Omental fat pad (tissue), 4 donors: ENCODE results near the gene ZNF638. TPM values are rescaled to one million over a fixed set of nuclear protein-coding genes. Genes with fewer than 3 reads are reported as not detected.

Experiments used
- ATAC-seq: fragments of 150-250 bp; one replicate; pipeline ENCODE4 v1.9.1; 2016; ENCODE audit warnings: mild to moderate bottlenecking, moderate library complexity; ENCODE audit not compliant: low FRiP score
- DNase-seq: peaks from one replicate; pipeline ENCODE4 v3.0.0-alpha.2; 2019; ENCODE audit warnings: low spot score
- total RNA-seq, 4 donors: library from RNA; depleted of rRNA; stranded (reverse); fragments of >200 nt; gene quantifications; one replicate each; pipeline ENCODE4 v1.1.0, GENCODE V29; 2016
- TF ChIP-seq, protein P1 (sequence below), 3 donors: fragments of 450-650 bp; IDR thresholded peaks; one replicate each; pipeline ENCODE4 v1.5.1; 2016 to 2017; ENCODE audit warnings: antibody characterized with exemption in 3 of 3, mild to moderate bottlenecking in 3 of 3, moderate library complexity in 2 of 3

The ZNF638 gene
- total RNA-seq, 4 donors from 2014 or later: 112 to 264 (median 128) TPM

DNA sequence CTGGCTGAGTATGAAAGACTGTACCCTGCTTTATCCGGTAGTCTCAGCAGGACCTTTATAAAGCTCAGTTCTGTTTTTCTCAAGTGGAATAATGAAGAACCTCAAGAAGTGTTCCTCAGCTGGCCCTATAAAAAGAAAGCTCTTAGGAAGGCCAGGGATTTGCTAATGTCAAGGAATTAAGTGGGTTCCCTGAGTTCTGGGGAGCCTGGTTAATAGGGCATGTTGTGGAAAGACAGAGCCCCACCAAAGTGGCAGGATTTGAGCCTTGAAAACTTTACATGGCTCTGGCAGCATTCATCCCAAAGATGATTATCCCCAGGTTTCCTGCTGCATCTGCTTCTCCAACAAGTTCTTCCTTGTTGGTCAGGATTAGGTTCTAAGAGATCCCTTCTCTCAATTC is 114.9 kb downstream of the ZNF638 start:
- no peak for DNase-seq
- ATAC-seq: no peak
- TF ChIP-seq, protein P1, sequence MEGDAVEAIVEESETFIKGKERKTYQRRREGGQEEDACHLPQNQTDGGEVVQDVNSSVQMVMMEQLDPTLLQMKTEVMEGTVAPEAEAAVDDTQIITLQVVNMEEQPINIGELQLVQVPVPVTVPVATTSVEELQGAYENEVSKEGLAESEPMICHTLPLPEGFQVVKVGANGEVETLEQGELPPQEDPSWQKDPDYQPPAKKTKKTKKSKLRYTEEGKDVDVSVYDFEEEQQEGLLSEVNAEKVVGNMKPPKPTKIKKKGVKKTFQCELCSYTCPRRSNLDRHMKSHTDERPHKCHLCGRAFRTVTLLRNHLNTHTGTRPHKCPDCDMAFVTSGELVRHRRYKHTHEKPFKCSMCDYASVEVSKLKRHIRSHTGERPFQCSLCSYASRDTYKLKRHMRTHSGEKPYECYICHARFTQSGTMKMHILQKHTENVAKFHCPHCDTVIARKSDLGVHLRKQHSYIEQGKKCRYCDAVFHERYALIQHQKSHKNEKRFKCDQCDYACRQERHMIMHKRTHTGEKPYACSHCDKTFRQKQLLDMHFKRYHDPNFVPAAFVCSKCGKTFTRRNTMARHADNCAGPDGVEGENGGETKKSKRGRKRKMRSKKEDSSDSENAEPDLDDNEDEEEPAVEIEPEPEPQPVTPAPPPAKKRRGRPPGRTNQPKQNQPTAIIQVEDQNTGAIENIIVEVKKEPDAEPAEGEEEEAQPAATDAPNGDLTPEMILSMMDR (IDR thresholded peaks at IDR 0.05): no peak

- DNase-seq (no peak), ATAC-seq (no peak)
- TF ChIP-seq, protein P1 (IDR thresholded peaks at IDR 0.05): no peak
Observed at GRCh38 chr2:71449343-71449742, 117.8 kb downstream of the ZNF638 start.

GRCh38 chr2:71451705-71452104 is 120.1 kb downstream of the ZNF638 start:
- ATAC-seq: no peak
- TF ChIP-seq, protein P1 (IDR thresholded peaks at IDR 0.05): no peak
- no peak for DNase-seq

DNA sequence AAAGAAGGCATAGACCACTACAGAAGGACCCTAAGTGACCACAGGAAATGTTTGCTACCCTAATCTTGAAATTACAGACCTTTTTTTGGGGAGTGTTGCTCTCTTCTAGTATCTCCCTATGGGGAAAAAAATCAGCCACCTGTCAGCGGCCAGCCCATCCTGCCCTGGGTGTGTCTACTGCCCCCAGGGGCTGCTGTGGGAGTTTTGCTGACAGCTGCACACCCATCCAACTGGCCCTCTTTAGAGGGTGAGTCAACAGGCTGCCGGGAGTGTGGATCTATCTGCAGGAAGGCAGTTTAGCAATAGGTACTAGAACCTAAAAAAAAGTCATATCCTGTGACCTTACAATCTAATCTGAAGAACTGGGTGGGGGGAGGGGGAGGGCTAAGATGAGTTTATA is 121.0 kb downstream of the ZNF638 start:
- TF ChIP-seq, protein P1 (IDR thresholded peaks at IDR 0.05): no peak
- no peak for DNase-seq
- peak; percentile 53 for ATAC-seq

GRCh38 chr2:71453404-71454220 is 122.0 kb downstream of the ZNF638 start, which contains the start of gene DYSF:
TSS of gene DYSF (plus strand) at chr2:71453561.
- peak; percentile 54 for ATAC-seq
- TF ChIP-seq, protein P1 (IDR thresholded peaks at IDR 0.05): no peak

DNA sequence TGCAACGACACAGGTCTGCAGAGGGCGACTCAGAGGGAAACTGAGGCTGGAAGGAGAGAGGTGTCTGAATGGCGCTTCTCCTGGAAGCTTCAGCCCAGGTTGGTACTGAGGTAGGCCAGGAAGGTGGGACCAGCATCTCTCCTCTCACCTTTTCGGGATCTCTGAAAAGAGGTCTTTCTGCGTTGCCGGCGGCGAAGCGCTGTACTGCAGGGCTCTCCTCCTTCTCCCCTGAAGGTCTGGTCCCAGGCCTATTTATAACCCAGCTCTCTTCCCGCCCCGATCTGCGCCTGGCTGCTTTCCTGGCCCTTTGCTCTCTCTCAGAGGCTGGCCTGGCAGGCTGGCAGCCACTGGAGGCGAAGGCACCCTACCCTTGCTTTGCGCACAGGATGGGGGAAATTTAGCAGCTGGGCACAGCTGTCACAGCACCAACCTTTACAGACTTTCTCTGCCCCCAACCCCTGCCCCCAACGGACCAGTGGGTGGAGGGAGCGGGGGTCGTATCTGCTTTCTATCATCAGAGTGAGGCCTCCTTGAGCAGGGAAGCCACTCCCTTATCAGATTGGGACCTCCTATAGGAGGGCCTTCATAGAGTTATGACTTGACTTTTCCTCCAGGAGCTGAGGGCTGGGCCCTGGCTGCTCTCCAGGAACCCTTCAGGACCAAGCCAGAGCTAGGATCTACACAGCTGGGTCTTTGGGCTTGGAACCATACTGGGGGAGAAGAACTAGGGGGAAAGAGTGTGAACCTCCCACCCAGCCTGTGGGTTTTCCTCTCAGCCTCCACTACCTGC is 122.8 kb downstream of the ZNF638 start:
- TF ChIP-seq, protein P1 (IDR thresholded peaks at IDR 0.05): no peak
- ATAC-seq (no peak), DNase-seq (no peak)

More at GRCh38 chr2:71453404-71454220, 122.0 kb downstream of the ZNF638 start, which contains the start of gene DYSF:
- no peak for DNase-seq
